LoVo (cell line): ENCODE data around the gene AKT3.

Source experiments
- DNase-seq: peaks from one replicate; pipeline ENCODE4 v3.0.0-alpha.2; 2016; ENCODE audit warnings: low spot score

Gene AKT3

DNA sequence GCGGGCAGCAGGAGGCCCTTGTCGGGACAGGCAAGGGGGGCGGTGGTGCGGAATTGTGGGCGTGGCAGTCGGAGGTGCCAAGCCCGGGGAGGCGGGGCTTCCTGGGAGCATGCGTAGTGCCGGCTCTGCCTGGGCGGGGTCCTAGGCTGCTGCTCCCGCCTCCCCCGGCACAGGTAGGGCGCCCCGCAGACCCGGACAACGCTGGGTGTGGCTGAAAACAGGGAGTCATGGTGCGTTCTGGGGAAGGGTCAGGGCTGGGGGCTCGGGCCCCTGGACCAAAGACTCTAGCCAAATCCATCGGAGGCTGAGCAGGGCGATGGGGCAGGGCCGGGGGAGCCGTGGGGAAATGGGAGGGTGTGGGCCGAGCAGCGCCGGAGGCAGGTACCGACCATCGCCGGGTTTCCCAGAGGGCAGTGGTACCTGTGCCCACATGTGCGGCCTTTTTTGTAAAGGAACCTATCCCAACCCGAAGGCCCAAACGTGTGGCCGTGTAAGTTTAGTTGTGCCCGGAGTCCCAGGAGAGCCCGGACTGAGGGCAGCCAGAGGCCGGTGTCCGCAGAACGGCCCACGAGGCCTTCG lies 362.3 kb downstream of the AKT3 start:
- no peak for DNase-seq

DNA sequence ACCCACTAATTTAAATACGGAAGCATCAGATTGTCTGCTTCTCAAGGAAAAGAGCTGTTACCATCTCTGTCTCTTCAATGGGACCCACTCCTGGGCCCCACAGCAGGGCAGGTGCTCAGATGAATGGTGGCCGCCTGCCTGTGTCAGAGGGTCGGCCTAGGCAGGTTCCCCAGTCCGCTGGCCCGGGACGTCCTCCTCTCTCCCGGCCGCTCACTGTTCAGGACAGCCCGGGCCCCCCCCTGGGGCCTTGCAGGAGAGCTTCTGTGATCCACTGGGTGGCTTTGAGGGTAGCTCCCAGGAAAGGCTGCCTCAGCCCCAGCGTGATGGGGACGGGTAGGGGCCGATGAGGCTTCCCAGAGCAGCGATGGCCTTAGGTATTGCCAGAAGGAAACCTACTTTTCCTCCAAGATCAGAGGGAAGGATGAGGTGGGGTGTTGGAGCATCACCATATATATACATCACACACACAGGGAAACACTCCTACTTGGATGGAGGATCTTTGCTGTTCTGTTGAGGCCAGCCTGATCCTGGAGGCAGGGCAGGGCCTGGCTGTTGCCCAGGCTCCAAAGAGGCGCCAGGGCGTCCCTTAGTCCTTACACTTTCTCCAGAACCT lies 362.9 kb downstream of the AKT3 start:
- DNase-seq, result no peak

DNA sequence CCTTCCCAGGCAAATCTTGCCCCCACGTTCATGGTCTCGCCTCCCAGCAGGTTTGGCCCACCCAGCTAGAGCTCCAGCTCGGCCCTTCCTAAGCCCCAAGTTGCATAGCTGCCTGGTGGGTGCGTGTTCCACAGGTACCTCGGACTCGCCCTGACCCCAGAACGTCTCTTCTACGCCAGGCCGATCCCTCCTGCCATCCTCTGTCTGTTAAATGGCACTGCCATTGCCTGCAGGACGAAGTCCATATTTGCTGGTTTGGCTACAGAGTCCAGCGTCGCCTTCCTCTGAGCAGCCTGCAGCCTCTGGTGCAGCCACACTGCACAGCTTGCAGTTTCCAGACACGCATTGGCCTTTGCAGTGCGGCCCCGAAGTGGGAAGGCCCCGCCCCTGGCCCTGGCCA lies 366.1 kb downstream of the AKT3 start:
- no peak for DNase-seq

DNA sequence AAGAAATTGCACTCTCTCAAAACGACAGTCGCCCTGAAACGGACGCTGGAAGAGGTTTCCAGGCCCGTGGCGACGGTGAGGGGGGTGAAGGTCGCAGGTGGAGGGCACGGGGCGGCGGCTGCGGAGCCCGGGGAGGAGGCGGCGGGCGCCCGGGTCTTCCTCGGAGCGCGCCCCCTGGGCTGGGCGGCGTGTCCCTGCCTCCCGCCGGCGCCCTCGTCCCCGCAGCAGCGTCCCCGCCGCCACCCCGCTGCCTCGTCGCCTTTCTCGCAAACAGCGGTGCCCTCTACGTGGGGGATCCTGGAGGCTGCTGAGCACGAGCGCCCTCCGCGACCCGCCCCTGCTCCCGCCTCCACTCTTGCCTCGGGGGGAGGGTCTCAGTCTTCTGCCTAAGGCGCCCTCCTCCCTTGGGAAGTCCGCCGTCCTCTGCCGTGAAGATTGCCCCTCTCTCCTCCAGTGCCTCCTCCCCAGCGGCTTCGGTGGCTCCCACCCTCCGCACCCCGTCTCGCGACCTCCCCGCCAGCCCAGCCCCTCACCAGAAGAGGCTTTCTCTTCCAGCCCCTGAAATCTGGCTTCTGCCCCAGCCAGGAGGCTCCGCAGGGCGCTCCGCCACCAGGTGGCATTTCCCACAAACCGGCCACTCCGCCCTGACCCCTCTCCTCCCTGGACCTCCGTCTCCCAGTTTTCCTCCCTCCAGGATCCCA lies 366.8 kb downstream of the AKT3 start:
- no peak for DNase-seq

DNA sequence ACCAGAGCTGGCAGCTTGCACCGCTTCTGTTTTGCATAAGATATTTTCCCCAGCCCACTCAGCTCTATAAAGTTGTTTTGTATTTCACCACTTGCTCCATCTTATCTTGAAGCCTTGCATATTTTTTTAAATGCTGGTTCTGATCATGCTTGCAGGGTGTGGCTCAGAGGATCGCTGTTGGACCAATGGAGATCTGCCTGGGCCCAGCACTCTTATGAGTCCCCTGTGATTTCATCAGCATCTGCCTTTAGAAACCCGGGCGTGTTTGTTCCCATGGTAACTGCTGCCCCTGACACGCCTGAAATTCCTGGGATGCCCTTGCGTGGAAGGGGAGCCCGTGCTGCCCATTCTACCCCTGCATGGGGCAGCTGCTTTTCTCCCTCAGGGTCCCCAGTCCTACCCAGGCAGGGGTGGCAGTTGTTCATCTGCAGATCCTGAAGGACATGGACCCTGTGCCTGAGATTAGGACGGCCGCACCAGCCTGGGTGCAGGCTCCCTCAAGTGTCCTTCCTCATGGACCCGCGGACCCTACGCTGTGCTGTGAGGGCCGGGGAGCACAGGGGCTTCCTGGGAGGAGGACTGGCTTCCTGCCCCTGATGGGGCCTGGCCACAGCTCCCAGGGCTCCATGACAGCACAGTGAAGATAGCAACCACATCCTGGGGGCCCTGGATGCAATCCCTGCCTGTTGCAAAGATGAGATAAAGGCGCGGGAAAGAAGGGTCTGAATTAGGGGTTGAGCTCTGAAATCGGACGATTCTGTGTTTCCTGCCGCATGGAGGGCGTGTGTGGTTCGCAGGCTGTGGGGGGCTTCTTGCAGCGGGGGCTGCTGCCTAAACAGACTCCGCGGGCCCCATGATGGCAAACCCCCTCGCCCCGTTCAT lies 367.7 kb downstream of the AKT3 start:
- DNase-seq, result no peak

DNA sequence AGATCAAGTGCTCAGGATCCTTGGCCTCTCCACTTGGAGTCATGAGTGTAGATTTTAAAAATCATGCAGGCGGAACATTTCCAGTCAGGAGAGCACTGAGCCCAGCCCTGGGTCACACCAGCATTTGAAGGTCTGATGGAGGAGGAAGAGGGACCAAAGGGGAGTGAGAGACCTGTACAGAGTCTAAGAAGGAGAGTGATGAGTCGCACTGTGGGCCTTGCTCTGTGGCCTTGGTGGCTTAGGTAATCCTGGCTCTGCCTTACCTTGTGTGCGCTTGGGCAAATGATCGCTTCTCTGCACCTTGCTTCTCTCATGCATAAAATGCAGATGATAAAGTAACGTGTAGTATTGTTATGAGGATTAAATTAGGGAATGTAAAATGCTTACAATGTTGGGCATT lies 368.9 kb downstream of the AKT3 start:
- DNase-seq, result no peak

DNA sequence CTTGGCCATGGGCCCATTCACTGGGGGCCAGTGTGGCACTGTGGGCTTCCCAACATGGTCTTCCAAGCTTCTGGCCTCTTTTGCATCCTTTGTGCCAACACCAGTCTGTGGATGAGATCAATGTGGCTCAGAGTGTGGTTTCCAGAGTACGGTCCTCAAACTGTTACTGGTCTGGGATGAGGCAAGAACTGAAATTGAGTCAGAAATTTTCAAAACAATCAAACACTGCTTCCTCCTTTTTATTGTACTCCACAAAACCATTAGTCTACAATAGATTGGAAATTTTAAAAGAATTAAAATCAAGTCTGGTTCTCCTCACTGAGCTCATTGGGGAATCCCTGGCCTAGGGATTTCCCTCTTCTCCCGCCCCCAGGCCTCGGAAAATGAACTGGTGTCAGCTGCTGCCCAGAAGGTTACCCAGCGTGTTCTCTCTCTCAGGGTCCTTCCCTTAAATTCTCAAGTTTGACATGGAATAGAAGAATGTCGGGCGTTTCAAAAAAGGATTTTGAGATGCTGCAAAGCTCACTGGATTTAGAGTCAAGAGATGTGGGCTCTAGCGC lies 372.2 kb downstream of the AKT3 start:
- no peak for DNase-seq

DNA sequence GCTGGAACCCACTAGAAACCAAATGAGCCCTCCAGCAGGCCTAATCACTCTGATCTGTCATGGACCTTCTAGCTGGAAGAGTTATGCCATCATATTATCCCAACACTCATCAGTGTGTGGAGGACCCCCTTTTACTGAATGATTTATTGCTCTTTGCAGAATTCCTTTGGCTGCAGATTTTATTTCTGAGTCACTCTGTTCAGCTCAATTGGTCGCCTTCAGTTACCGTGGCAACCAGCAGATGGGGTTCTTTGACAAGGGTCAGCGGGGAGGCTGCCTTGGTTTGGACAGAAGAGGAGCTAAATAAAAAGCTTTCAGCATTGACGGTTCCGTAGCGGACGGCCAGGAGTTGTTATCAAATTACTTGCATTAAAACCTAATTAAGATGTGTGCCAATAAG lies 374.1 kb downstream of the AKT3 start:
- DNase-seq, result no peak

DNA sequence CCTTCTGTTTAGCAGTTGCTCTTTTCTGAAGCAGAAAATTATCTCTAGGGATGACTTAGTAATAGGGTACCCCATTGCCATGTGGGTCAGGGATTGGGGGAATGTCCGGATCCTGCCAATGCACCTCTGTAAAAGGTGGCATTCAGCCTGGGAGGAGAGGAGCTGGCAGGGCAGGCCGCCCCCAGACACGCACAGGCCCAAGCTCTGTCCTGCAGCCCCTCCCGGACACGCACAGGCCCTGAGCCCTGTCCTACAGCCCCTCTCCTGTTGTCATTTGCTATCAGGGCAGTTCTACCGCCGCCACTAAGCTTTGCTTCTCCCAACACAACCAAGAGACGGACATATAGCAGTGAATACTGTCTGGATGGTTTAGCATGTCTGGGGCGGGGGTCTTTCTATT lies 375.1 kb downstream of the AKT3 start:
- no peak for DNase-seq

DNA sequence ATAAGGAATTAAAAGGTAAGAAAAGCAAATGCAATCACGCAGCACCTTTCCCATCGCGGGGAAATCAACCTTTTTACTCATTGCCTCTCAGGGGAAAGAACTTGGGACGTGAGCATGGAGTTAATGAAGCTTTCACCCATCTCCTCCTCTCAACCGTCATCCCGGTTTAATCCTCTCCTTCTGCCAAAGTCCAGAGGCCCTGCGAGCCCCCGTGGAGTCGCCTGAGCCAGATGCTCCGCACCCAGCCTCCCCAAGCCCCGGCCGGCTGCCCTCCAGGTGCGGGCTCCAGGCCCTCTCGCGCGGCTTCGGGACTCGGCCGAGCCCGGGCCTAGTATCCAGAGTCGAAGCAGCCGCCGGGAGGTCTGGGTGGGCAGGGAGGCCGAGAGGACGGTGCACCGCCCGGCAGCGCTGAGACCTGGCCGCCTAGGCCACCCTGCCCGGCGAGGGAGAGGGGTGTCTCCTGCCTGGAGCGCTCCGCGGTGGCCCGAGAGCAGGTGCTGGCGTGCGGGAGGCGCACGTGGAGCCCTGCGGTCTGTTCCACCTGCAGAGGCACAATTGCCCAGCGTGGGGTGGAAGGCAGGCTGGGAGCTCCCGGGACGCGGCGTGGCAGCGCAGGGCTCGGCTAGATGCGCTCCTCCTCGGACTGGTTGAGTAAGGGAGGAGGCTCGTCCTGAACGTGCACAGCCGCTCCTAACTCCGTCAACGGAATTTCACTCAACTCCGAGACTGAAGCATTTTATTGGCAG lies 375.7 kb downstream of the AKT3 start:
- DNase-seq, result no peak

DNA sequence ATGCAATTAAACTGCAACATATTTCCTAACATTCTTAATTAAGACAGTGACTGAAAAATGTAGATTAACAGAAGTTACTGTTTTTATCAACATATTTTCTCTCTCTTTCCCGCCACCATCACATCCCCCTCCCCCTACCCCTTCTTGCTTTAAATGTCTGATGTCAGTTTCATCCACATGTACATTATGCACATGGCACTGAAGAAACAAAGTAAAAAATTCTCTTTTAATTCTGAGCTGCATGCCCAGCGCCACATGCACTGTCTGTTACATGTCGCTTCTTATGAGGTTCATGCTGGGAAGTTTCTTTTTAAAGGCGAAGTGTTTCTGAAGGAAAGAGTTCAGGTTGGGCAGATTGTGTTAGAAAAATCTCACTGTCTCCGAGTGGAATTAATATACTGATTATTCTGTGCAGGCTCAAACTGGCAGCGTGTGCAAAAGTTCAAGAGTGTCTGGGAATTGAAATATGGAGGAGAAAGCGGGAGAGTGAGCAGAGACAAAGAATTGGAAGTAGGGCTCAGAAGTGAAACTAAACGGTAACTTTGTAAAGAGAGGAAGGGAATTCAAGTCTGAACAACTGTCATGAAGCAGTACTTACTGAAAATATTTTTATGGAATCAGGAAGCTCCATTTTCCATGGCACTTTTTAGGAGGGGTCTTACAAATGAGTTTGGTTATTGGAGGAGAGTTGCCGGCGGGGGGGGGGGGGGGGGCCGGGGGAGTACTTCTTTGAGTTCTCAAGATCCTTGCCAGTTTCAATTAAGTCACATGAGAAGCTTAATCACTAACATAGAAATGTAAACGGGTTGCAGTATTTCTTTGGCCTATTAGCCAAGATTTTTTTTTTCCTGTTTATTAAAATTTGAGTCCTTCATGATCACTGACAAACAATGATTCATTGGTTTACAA lies 376.6 kb downstream of the AKT3 start:
- DNase-seq, result no peak

DNA sequence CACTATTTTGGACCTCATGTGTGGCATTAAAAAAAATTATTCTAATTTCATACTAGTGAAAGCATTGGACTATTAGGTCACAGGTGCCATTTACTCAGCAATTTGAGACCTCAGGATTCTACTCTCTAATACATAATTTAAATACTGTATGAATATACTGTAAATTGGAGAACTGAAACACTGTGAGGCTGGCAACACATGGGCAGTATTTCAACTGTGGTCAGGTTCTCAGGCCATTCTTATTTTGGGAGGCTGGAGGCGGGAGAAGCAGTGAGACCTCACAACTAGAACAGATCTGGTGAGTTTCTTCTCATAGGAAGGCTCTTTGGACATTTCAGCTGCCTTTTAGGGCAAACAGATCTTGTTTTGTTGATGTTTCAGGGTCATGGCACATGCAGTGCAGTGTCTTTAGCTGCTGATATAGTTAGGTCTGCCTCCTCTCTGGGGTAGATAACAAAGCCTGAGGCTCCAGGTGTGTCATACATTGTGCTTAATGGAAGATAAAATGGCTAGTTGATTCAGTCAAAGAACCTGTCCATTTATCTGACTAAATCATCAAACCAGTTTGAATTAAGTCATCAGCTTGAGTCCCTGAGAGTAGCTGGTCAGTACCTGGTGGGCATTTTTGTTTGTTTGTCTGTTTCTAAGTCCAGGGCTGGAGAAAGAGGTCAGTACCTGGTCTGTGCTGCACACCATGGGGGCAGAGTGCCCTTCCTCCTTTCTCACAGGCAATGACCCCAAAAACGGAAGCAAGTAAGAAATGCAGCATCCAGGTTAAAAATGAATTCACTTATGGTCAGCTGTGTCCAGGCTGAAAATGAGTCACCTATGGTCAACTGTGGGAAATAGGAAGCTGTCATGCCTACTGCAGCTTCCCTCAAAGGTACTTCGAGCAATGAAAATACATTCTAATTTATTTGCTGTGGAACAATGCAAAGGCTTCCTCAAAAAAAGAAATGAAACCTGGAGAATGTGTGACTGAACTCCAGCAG lies 378.0 kb downstream of the AKT3 start:
- no peak for DNase-seq

DNA sequence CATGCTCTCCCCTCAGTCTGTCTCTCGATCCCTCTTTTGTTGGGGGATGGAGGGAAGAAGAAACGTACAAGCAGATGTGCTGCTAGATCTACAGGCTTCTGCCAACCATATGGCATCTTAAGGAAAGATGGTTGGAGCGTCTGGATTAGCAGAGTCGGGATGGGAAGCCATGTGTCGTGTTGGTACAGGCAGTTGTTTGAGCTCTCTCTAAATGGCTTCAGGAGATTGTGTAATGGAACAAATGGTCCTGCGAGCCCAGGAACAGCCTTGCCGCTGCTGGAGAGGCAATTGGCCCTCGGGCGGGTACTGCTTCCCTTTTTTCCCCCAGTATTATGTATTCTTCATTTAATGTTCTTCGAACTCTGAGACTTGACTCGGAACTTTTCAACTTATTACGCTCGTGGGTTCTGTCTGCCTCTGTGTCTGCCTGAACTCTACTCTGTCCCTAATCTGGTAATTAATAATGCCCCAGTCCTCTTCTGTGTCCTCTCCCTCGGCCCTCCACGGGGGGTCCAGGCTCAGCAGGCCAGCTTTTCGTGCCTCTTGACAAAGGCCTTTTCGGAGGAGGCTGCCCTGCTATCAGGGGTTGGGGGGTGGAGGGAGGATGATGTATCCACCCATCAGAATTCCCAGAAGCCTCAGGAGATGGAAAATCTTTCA lies 378.9 kb downstream of the AKT3 start:
- no peak for DNase-seq

DNA sequence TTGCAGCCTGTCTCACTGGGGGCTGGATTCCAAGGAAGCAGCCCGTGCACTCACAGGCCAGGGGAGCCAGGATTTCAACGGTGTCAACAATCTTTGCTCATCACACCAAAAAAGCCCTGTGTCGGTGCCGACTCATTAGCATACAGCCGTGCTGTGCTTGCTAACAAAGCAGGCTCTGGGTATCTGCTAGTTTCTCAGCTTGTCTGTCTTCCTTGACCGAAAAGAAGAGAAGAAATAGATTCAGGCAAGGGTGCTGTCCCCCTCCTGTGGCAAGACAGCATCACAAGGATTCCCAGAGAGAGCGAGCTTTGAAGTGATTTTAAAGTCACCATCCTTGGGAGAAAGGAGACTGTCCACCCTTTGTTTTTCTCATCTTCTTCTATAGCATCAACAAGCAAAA lies 379.5 kb downstream of the AKT3 start:
- DNase-seq, result no peak

DNA sequence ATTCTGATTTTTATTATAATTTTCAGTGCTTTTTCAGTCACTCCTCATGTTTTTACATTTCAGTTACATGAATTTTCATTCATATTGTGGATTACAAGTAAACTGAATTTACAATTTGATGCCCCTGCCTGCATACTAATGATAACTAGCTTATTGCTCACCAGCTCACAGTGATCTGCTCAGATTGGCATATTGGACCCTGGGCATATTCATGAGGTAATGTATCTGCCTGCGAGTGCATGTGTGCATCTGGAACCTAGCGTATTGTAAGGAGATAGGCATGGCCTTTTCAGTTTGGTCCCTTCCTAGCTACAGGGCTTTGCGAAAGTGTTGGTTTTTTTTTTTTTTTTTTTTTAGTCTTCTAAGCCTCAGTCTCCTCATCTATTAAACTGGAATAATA lies 380.5 kb downstream of the AKT3 start:
- DNase-seq, result no peak

DNA sequence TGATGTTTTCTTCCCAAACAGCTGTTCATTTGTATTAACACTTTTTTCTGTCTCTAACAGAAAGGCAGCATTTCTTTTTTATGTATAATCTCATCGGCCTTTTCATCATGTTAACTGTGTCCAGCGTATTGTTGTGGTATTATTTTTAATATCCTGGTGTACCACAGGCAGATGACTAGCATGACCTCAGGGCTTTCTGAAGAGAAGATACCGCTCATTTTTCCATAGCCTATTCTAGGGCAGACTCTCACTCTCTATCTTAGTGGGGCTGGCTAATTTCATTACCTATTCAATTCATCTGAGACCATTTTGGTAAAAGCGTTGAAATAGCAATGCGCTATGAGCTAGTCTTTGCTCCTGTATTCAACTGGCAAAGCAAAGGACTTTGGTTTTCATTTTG lies 384.3 kb downstream of the AKT3 start:
- DNase-seq, result no peak

DNA sequence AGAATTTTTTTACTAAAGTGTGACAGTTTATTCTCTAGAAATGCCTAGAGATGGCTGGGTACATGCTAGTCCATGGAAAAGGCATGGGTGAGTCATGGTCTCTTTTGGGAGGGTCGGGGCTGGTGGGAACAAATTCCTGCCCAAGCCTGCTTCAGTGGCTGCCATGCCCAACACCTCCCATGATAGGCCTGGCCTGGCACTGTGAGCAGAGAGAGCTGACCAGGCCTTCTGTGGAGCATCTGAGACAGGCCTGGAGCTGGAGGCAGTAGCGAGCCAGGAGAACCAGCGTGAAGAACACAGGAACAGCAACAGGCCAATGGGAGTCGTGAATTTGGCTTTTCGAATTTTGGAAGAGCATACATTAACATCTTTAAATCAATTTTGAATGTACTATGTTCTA lies 385.0 kb downstream of the AKT3 start:
- DNase-seq, result no peak

DNA sequence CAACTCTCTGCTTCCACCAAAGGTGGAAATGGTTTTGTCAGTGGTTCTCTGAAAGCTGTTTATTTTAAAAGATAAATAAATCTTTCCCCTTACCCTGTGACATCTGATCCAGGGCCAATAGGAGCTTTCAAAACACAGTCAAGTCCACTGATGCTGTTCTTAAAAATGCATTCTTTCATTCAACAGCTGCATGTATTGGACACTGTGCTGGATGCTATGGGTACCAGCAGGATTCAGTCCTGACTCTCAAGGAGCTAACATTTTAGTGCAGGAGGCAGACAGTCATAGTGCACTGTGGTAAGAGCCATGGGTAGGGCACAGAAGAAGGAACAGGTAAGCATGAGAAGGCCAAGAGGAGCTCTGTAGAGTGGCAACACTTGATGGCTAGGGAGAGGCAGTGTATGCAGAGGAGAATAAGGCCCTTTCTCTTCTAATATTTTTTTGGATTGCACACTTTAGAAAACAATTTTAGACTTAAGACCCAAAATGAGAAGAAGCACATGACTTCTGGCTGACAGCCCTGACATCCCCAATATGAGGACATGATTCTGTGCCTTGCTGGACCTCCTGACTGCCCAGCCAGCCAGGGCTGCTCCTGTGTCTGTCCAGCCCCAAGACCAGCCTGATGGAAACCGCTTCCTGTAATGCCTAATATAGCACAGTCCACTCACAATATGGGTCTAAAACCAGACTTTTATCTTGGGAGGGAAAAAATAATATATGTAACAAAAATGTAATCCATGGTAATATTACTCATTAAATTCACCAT lies 386.9 kb downstream of the AKT3 start:
- no peak for DNase-seq
